Measurements from ENCODE around the gene NUBP2. TPM values are rescaled to one million over a fixed set of nuclear protein-coding genes. Genes with fewer than 3 reads are reported as not detected.
A peak's percentile ranks its signal among the peaks of the same experiment; 100 is the strongest.

Gene NUBP2
- total RNA-seq, 1 experiment from 2014 or later: 69.4 TPM

DNA sequence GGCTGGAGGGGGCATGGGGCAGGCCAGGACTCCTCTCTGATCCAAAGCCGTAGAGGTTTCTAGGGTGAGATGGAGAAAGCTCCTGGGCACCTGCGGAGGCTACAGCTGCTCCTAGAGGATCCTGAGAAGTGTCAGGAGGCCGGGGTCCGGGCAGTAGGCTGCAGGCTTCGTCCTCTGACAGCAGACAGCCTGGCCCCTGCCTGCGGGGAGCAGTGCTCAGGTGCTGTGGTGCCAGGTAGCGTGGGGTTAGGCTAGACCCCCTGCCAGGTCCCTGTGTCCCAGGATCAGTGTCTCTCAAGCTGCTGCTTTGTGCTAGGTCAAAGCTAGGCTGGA lies 8.3 kb upstream of the NUBP2 start:
- no CpG with 5 or more reads among the region's 7 CpGs for WGBS (ENCODE audit: extremely low coverage, insufficient read length, low lambda C conversion rate)
- no peak overlapping the region for H3K27ac ChIP-seq (ENCODE audit: insufficient read length, low read depth, low read length)
- peak overlapping the region; percentile 95 to 98; a peak in 3 of 5 replicates for H3K4me3 Mint-ChIP-seq

More for the DNA sequence above, 8.3 kb upstream of the NUBP2 start:
- H3K79me2 ChIP-seq (ENCODE audit: insufficient read depth, low read length): no peaks in the 10 kb centered on the region; the same call in 1 of the 2 replicates
- H3K23me2 ChIP-seq (ENCODE audit: insufficient read length, low read depth, low read length, poor library complexity, severe bottlenecking): peaks cover 9% of the 10 kb centered on the region
- no peak overlapping the region for H3T11ph ChIP-seq (ENCODE audit: low read length)
- H3K4me1 ChIP-seq (ENCODE audit: insufficient read depth, low read length): no peaks in the 10 kb centered on the region
- no peak overlapping the region for H4K8ac ChIP-seq (replicated peaks; ENCODE audit: insufficient read length, low read depth, low read length)
- H4K20me1 ChIP-seq (ENCODE audit: control insufficient read depth, insufficient read depth, insufficient read length): no peaks in the 10 kb centered on the region
- peak overlapping the region; percentile 64 for H3K4me2 ChIP-seq (ENCODE audit: insufficient read depth, insufficient read length, low read length)
- H3K14ac ChIP-seq (ENCODE audit: insufficient read depth, low read length): no peak overlapping the region
- H4K91ac ChIP-seq (ENCODE audit: insufficient read length, low read depth, low read length): no peak overlapping the region
- H3K9me3 ChIP-seq (ENCODE audit: control insufficient read depth, low read depth, low read length): no peaks in the 10 kb centered on the region
- no peak overlapping the region for H3K4ac ChIP-seq (ENCODE audit: low read depth, low read length)
- H2AK5ac ChIP-seq (ENCODE audit: insufficient read length, low read length): no peak overlapping the region
- no peak overlapping the region for H2BK5ac ChIP-seq (ENCODE audit: insufficient read length, low read length)
- TF ChIP-seq, protein P1, sequence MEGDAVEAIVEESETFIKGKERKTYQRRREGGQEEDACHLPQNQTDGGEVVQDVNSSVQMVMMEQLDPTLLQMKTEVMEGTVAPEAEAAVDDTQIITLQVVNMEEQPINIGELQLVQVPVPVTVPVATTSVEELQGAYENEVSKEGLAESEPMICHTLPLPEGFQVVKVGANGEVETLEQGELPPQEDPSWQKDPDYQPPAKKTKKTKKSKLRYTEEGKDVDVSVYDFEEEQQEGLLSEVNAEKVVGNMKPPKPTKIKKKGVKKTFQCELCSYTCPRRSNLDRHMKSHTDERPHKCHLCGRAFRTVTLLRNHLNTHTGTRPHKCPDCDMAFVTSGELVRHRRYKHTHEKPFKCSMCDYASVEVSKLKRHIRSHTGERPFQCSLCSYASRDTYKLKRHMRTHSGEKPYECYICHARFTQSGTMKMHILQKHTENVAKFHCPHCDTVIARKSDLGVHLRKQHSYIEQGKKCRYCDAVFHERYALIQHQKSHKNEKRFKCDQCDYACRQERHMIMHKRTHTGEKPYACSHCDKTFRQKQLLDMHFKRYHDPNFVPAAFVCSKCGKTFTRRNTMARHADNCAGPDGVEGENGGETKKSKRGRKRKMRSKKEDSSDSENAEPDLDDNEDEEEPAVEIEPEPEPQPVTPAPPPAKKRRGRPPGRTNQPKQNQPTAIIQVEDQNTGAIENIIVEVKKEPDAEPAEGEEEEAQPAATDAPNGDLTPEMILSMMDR (conservative IDR thresholded peaks at IDR 0.05): no peak
- Mint-ChIP-seq H3K27ac (no peak overlapping the region), H3K4me1 (peaks cover 3 to 19% of the 10 kb centered on the region in 2 experiments), H3K27me3 (ENCODE audit: low read depth) (no peaks in the 10 kb centered on the region; the same call in 1 of the 2 replicates), H3K36me3 (ENCODE audit: insufficient read depth in 1 of 3, low read depth in 3 of 3) (peaks cover 9 to 40% (median 19%) of the 10 kb centered on the region in 3 experiments; a peak in 6 of 7 replicates), H3K9me3 (no peaks in the 10 kb centered on the region)
- H2BK15ac ChIP-seq (ENCODE audit: low read depth, low read length): no peak overlapping the region
- H2BK20ac ChIP-seq (ENCODE audit: low read depth, low read length, poor library complexity, severe bottlenecking): no peak overlapping the region
- H3K18ac ChIP-seq (ENCODE audit: insufficient read length, low read depth, low read length): no peak overlapping the region
- no peak overlapping the region for H3K56ac ChIP-seq (ENCODE audit: insufficient read length, low read depth, low read length)
- no peak overlapping the region for H2BK12ac ChIP-seq (ENCODE audit: insufficient read length, low read depth, low read length)
- no peak overlapping the region for H2BK120ac ChIP-seq (ENCODE audit: low read depth, low read length, poor library complexity, severe bottlenecking)
- no peak overlapping the region for H3K23ac ChIP-seq (ENCODE audit: insufficient read length, low read depth, low read length)
- H3K9ac ChIP-seq (ENCODE audit: extremely low read depth, insufficient read length, low read length): no peak overlapping the region
- no peaks in the 10 kb centered on the region for H3K27me3 ChIP-seq (ENCODE audit: insufficient read depth, low read length)
- no peak for DNase-seq
- H2AFZ ChIP-seq (ENCODE audit: low read length): no peak overlapping the region
- H3K79me1 ChIP-seq (ENCODE audit: insufficient read depth, low read depth, low read length, poor library complexity, severe bottlenecking): peaks cover 5% of the 10 kb centered on the region
- H4K5ac ChIP-seq (ENCODE audit: insufficient read length, low read depth, low read length): no peak overlapping the region

Data from H9 (cell line).